Suprapubic skin (tissue), 4 donors: Measurements from ENCODE around the gene TET1.
"Not testable (repeated sequence)": the region's sequence is repeated elsewhere in the genome, so short reads cannot be mapped to it uniquely, and the experiment has no call there.

Experiments used
- EP300 ChIP-seq: sonication (generic); formaldehyde crosslinking; IDR thresholded peaks from one replicate; pipeline ENCODE4 v1.6.1; 2017; ENCODE audit warnings: antibody characterized with exemption
- POLR2AphosphoS5 ChIP-seq, 3 donors: sonication (generic); formaldehyde crosslinking; IDR thresholded peaks; one replicate each; pipeline ENCODE4 v1.6.1; 2017; ENCODE audit warnings: antibody characterized with exemption in 3 of 3
- TF ChIP-seq, protein P1 (sequence below), 2 donors: fragments of 200-600 bp in 1 of 2; fragments of 450-650 bp in 1 of 2; sonication (generic) in 1 of 2; IDR thresholded peaks; one replicate each; pipeline ENCODE4 v1.5.1; 2016 to 2019; ENCODE audit warnings: antibody characterized with exemption in 2 of 2, mild to moderate bottlenecking in 1 of 2, moderate library complexity in 1 of 2

- TF ChIP-seq, protein P1, sequence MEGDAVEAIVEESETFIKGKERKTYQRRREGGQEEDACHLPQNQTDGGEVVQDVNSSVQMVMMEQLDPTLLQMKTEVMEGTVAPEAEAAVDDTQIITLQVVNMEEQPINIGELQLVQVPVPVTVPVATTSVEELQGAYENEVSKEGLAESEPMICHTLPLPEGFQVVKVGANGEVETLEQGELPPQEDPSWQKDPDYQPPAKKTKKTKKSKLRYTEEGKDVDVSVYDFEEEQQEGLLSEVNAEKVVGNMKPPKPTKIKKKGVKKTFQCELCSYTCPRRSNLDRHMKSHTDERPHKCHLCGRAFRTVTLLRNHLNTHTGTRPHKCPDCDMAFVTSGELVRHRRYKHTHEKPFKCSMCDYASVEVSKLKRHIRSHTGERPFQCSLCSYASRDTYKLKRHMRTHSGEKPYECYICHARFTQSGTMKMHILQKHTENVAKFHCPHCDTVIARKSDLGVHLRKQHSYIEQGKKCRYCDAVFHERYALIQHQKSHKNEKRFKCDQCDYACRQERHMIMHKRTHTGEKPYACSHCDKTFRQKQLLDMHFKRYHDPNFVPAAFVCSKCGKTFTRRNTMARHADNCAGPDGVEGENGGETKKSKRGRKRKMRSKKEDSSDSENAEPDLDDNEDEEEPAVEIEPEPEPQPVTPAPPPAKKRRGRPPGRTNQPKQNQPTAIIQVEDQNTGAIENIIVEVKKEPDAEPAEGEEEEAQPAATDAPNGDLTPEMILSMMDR (IDR thresholded peaks at IDR 0.05): not testable (repeated sequence)
- TF ChIP-seq EP300; POLR2AphosphoS5 (IDR thresholded peaks at IDR 0.05): not testable (repeated sequence)
Measured at GRCh38 chr10:68516216-68516615, 43.9 kb upstream of the TET1 start.
